GM21367 (cell line): Measurements from ENCODE around the gene ZNF32.
A peak's percentile ranks its signal among the peaks of the same experiment; 100 is the strongest.

ENCODE experiments used
- ATAC-seq: cut with Tn5 transposase; IDR thresholded peaks from one replicate; pipeline ENCODE4 v1.9.1; 2021; ENCODE audit not compliant: unreplicated experiment

ZNF32 gene

GRCh38 chr10:43648398-43649184, at the start of gene ZNF32:
ZNF32 (minus strand) TSS chr10:43648881; CDS start chr10:43646133, 2,748 bp downstream.
- peak; percentile 99 for ATAC-seq

GRCh38 chr10:43698156-43698555, 49.5 kb upstream of the ZNF32 start:
- ATAC-seq: no peak

GRCh38 chr10:43696909-43697483, 48.3 kb upstream of the ZNF32 start:
- no peak for ATAC-seq

GRCh38 chr10:43695730-43696129, 47.0 kb upstream of the ZNF32 start:
- no peak for ATAC-seq

- no peak for ATAC-seq
These were observed 46.6 kb upstream of the ZNF32 start for GRCh38 chr10:43695321-43695720.

- no peak for ATAC-seq
These were observed 45.8 kb upstream of the ZNF32 start for GRCh38 chr10:43694526-43694925.

GRCh38 chr10:43693602-43694001, 44.9 kb upstream of the ZNF32 start:
- ATAC-seq: no peak

GRCh38 chr10:43692051-43692825, 43.6 kb upstream of the ZNF32 start:
- ATAC-seq: no peak

GRCh38 chr10:43691485-43691884, 42.8 kb upstream of the ZNF32 start:
- no peak for ATAC-seq

GRCh38 chr10:43689955-43690771, 41.5 kb upstream of the ZNF32 start:
- peak; percentile 98 for ATAC-seq

GRCh38 chr10:43689618-43689954, 40.9 kb upstream of the ZNF32 start:
- peak; percentile 25 for ATAC-seq

GRCh38 chr10:43689007-43689491, 40.4 kb upstream of the ZNF32 start:
- ATAC-seq: no peak

GRCh38 chr10:43688348-43688892, 39.7 kb upstream of the ZNF32 start:
- no peak for ATAC-seq

GRCh38 chr10:43687373-43687772, 38.7 kb upstream of the ZNF32 start:
- no peak for ATAC-seq

GRCh38 chr10:43686414-43686813, 37.7 kb upstream of the ZNF32 start:
- no peak for ATAC-seq

GRCh38 chr10:43685744-43686143, 37.1 kb upstream of the ZNF32 start:
- no peak for ATAC-seq

GRCh38 chr10:43684292-43684559, 35.5 kb upstream of the ZNF32 start:
- no peak for ATAC-seq

GRCh38 chr10:43683451-43684291, 35.0 kb upstream of the ZNF32 start:
- ATAC-seq: peak; percentile 51

- no peak for ATAC-seq
These were observed 34.3 kb upstream of the ZNF32 start for GRCh38 chr10:43682956-43683355.

GRCh38 chr10:43681721-43682120, 33.0 kb upstream of the ZNF32 start:
- ATAC-seq: no peak
